GM15510 (cell line): ENCODE measurements around the gene DNAH12.

ENCODE experiments used
- POLR2A ChIP-seq: IDR thresholded peaks from 3 replicates; pipeline ENCODE4 v1.6.1; 2011; ENCODE audit warnings: borderline replicate concordance; ENCODE audit not compliant: insufficient read length; ENCODE audit errors: extremely low read depth

The DNAH12 gene

GRCh38 chr3:57557085-57557537 is 13.0 kb upstream of the DNAH12 start:
- peak; percentile 50 for TF ChIP-seq POLR2A

GRCh38 chr3:57556459-57557084 is 12.4 kb upstream of the DNAH12 start:
- no peak for TF ChIP-seq POLR2A

GRCh38 chr3:57555738-57556458 is 11.8 kb upstream of the DNAH12 start, which contains the start of gene PDE12:
PDE12 (plus strand) TSS chr3:57556274; CDS start chr3:57556380, 106 bp downstream.
- TF ChIP-seq POLR2A, result peak; percentile 81

- no peak for TF ChIP-seq POLR2A
Observed at GRCh38 chr3:57555306-57555705, 11.2 kb upstream of the DNAH12 start.

GRCh38 chr3:57546616-57547015 is 2.5 kb upstream of the DNAH12 start:
- TF ChIP-seq POLR2A, result no peak

- TF ChIP-seq POLR2A, result no peak
Observed at GRCh38 chr3:57545636-57546268, 1.6 kb upstream of the DNAH12 start.

- TF ChIP-seq POLR2A, result no peak
Observed at GRCh38 chr3:57538465-57538864, 5.7 kb downstream of the DNAH12 start.

- TF ChIP-seq POLR2A, result no peak
Observed at GRCh38 chr3:57530071-57530608, 14.0 kb downstream of the DNAH12 start.

- TF ChIP-seq POLR2A, result no peak
Observed at GRCh38 chr3:57518276-57518915, 25.7 kb downstream of the DNAH12 start.

GRCh38 chr3:57512166-57512565 is 32.0 kb downstream of the DNAH12 start:
- TF ChIP-seq POLR2A, result no peak

- TF ChIP-seq POLR2A, result no peak
Observed at GRCh38 chr3:57505901-57506300, 38.2 kb downstream of the DNAH12 start.

GRCh38 chr3:57500506-57500905 is 43.6 kb downstream of the DNAH12 start:
- no peak for TF ChIP-seq POLR2A

GRCh38 chr3:57497904-57498303 is 46.2 kb downstream of the DNAH12 start:
- no peak for TF ChIP-seq POLR2A

- TF ChIP-seq POLR2A, result no peak
Observed at GRCh38 chr3:57484563-57484962, 59.6 kb downstream of the DNAH12 start.

- TF ChIP-seq POLR2A, result no peak
Observed at GRCh38 chr3:57464801-57465200, 79.3 kb downstream of the DNAH12 start.

GRCh38 chr3:57464011-57464410 is 80.1 kb downstream of the DNAH12 start:
- TF ChIP-seq POLR2A, result no peak
